Activated CD4-positive, alpha-beta memory T cell treated with anti-CD3 and anti-CD28 coated beads, Interleukin-2, amount 10 ng/mL, durations not matched to agents 7 days and 5 days (primary cell): Measurements from ENCODE around the gene ETF1. TPM values are rescaled to one million over a fixed set of nuclear protein-coding genes. Genes with fewer than 3 reads are reported as not detected.

Experiments
- CTCF ChIA-PET: fragments of 350-600 bp; sonication (Branson Sonifier 250); formaldehyde crosslinking; loops from one replicate; lab custom pipeline; 2021; ENCODE audit warnings: antibody characterized with exemption, inconsistent platforms; lab: Charles Lee
- POLR2A ChIA-PET: fragments of 350-600 bp; sonication (Branson Sonifier 250); formaldehyde crosslinking; loops from one replicate; lab custom pipeline; 2021; ENCODE audit warnings: antibody characterized with exemption; lab: Charles Lee
- DNase-seq: peaks from one replicate; pipeline ENCODE4 v3.0.0-alpha.2; 2020
- H3K27ac Mint-ChIP-seq: one replicate; pipeline ENCODE4 v1.8.0; 2021; ENCODE audit warnings: mild to moderate bottlenecking, mixed read lengths
- H3K27me3 Mint-ChIP-seq: one replicate; pipeline ENCODE4 v1.8.0; 2021; ENCODE audit warnings: mixed read lengths
- H3K36me3 Mint-ChIP-seq: one replicate; pipeline ENCODE4 v1.8.0; 2021; ENCODE audit warnings: low read depth, mixed read lengths
- H3K4me1 Mint-ChIP-seq: one replicate; pipeline ENCODE4 v1.8.0; 2021; ENCODE audit warnings: mixed read lengths
- H3K4me3 Mint-ChIP-seq: one replicate; pipeline ENCODE4 v1.8.0; 2021; ENCODE audit warnings: mild to moderate bottlenecking, mixed read lengths
- H3K9me3 Mint-ChIP-seq: one replicate; pipeline ENCODE4 v1.8.0; 2021; ENCODE audit warnings: mixed read lengths
- total RNA-seq, 2 experiments: library from RNA; stranded (reverse); gene quantifications; one replicate each; pipeline ENCODE4 v1.2.3, GENCODE V29; 2021

ETF1 gene
- total RNA-seq, 2 experiments from 2014 or later, result 77.5 to 81.7 TPM

DNA sequence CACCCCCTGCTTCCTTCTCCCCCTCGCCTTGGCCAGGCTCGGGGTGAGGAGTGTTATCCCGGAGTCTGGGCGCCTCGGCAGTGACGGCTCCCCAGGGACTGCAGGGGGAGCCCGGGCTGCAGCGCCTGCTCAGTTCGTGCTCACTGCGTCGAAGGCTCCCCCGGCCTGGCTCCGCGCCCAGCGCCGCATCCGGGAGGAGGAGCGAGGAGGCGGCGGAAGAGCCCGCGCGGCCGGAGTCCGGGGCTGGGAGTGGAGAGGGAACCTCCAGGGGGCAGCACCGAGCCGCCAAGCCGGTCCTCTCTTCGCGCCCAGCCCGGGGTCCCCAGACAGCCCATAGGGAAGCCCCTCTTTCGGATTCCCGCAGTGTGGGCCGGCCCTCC is 79.0 kb downstream of the ETF1 start:
- H3K4me1 Mint-ChIP-seq, result peaks cover 39% of the 10 kb centered on the region
- ChIA-PET CTCF (interaction anchor here (1.2 to 6.2 kb wide), 13 partner anchors 9 to 286 kb away, joined by 3 to 46 read pairs (median 8); partner anchors contain the start of genes ETF1 and KDM3B), POLR2A (interaction anchor here (0.8 to 3.9 kb wide), 17 partner anchors 9 to 830 kb away, joined by 3 to 57 read pairs (median 8); partner anchors contain the start of genes BRD8, CDC23, ETF1 and FAM53C)
- H3K27me3 Mint-ChIP-seq, result peaks cover 21% of the 10 kb centered on the region
- no peaks in the 10 kb centered on the region for H3K9me3 Mint-ChIP-seq
- peak; percentile 93 for DNase-seq
- peaks cover 15% of the 10 kb centered on the region for H3K36me3 Mint-ChIP-seq
- peak overlapping the region; percentile 83 for H3K4me3 Mint-ChIP-seq
- peak overlapping the region; percentile 91 for H3K27ac Mint-ChIP-seq

DNA sequence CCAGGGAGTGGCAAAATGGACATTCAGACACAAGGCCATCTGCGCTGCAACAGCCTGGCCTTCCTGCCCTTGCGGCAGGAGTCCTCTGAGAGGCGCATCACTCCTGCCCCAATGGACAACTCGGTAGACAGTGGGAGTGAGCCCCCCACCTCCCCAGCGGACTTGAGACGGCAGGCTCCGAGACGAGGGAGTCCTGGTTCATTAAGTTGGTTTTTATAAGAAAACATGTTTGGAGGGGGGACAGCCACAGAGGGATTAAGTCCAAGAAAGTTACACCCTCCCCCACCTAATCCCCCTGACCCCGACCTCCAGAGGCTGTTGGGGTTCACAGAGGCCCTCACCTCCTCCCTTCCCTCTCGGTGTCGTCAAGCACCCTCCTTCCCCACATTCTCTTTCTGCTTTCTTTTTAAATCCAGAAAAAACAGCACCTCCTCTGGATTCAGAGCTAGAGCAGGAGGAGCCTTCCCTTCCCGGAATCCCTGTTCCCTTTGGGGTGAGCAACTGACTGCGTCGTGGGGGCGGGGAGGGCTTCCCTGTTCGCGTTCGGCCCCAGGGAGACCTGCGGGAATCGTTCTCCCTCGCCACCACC is 79.5 kb downstream of the ETF1 start:
- Mint-ChIP-seq H3K36me3 (peaks cover 15% of the 10 kb centered on the region), H3K4me1 (peaks cover 44% of the 10 kb centered on the region), H3K9me3 (no peaks in the 10 kb centered on the region), H3K27me3 (peaks cover 21% of the 10 kb centered on the region), H3K4me3 (peak overlapping the region; percentile 83), H3K27ac (peak overlapping the region; percentile 91)
- no peak for DNase-seq
- ChIA-PET POLR2A (interaction anchor here (0.8 to 3.9 kb wide), 12 partner anchors 10 to 830 kb away, joined by 3 to 57 read pairs (median 12); partner anchors contain the start of genes BRD8, CDC23, ETF1 and FAM53C), CTCF (interaction anchor here (0.6 to 6.2 kb wide), 11 partner anchors 8 to 424 kb away, joined by 3 to 46 read pairs (median 8); partner anchors contain the start of gene ETF1)

DNA sequence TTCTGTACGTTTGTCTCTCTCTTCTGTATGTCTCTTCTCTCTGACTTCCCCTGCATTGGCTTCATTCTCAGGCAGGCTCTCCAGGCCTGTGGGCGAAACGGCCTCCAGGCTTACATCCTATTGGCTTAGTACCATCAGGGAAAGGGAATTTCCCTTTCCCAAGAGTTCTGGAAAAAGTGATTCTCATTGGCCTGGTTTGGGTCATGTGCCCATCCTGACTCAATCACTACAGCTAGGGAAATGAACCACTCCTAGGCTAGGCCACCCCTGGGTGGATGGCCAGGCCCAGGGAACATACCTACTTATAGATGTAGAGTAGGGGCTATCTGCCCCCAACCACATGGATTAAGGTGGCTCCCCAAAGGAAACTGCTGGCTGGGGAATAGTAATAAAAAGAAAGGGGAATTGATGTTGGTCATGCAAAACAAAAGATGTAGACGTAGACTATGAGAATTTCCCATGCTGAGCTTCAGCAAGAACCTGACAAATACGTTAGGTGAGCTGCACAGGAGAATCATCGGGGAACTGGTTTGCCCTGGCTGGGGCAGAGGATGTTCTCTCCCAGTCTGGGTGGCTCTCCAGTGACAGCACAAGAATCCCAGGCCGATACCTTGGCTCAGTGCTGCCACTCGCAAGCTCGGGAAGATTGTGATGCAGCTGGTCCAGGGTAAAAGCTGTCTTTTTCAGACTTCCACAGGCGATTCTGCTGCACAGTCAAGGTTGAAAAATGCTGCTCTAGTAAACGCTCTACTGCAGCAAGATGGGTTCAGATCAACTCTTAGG is 81.5 kb downstream of the ETF1 start:
- peaks cover 2% of the 10 kb centered on the region for H3K36me3 Mint-ChIP-seq
- POLR2A ChIA-PET, result interaction anchor here (1.1 to 1.2 kb wide), 2 partner anchors 114 to 124 kb away, joined by 3 read pairs; partner anchors contain the start of genes FAM53C and HSPA9
- CTCF ChIA-PET, result interaction anchor here (6.2 kb wide), 1 partner anchor 12 kb away, joined by 46 read pairs; no protein-coding TSS in a partner anchor
- H3K27ac Mint-ChIP-seq, result peak overlapping the region; percentile 48
- H3K4me3 Mint-ChIP-seq, result no peak overlapping the region
- DNase-seq, result no peak
- H3K9me3 Mint-ChIP-seq, result no peaks in the 10 kb centered on the region
- H3K27me3 Mint-ChIP-seq, result peaks cover 6% of the 10 kb centered on the region
- peaks cover 34% of the 10 kb centered on the region for H3K4me1 Mint-ChIP-seq

DNA sequence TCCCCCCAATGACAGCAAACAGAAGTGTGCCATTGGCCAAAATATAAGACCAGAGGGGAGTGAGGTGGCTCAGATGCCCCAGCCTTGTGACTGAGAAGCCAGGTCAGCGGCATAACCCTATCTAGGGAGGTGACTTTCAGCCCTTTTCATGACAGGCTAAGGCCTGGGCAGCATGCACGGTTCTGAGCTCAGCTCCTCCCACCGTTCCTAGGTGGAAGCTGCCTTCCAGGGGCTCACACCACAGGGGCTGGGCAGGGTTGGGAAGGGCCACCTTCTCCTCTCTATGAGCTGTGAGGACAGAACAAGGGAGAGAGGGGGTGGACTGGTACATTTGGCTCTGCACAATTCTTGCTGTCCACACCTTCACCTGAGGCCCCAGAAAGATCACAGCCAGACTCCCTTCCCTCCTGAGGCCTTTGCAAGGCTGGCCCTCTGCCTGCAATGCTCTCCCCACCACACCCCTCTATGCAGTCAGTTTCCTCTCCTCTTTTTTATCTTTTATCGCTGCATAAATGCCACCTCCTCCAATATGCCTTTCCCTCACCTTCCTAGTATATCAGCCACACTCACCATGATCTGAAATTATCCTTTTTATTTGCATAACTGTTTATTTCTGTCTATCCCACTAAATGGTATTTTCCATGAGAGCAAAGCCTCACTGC is 82.9 kb downstream of the ETF1 start:
- Mint-ChIP-seq H3K9me3 (no peaks in the 10 kb centered on the region), H3K4me1 (peaks cover 31% of the 10 kb centered on the region), H3K4me3 (no peak overlapping the region), H3K36me3 (peaks cover 2% of the 10 kb centered on the region), H3K27me3 (peaks cover 4% of the 10 kb centered on the region), H3K27ac (peak overlapping the region; percentile 93)
- POLR2A ChIA-PET, result interaction anchor here (1.0 to 2.5 kb wide), 2 partner anchors 83 to 116 kb away, joined by 3 to 9 read pairs; partner anchors contain the start of gene ETF1
- no peak for DNase-seq
- CTCF ChIA-PET, result interaction anchor here (1.0 to 3.7 kb wide), 3 partner anchors 11 to 88 kb away, joined by 3 to 22 read pairs (median 3); no protein-coding TSS in a partner anchor

DNA sequence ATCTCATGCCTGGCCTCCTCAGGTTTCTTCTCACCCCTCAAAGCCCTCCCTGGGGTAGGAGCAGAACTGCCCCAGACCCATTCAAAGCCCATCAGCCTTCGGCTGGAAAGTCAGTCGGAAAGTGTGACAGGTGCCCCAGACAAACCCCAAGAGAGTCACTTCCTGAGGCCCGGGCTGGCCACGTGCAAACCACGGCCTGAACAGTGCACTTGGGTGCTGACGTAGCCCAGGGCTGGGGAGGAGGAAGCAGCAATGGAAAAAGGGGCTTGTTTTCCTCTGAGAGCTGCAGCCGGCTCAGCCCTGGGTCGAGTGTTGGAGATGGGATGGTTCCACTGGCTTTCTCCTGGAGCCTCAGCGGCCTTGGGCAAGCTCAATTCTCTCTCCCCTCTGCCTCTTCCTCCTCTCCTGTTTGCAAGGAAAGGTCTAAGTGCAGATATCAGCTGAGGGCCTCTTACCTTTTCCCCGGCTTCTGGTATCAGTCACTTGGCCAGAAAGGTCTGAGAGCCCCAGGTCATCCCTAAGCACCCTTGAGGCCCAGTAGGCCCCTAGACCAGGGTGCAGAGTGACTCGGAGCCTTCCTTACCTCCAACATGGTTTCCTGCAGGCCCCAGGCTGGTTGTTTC is 83.6 kb downstream of the ETF1 start:
- peaks cover 2% of the 10 kb centered on the region for H3K36me3 Mint-ChIP-seq
- ChIA-PET CTCF (interaction anchor here (1.0 to 3.7 kb wide), 3 partner anchors 10 to 89 kb away, joined by 3 to 22 read pairs (median 3); no protein-coding TSS in a partner anchor), POLR2A (interaction anchor here (0.6 to 2.5 kb wide), 3 partner anchors 84 to 121 kb away, joined by 3 to 9 read pairs (median 3); partner anchors contain the start of genes ETF1 and FAM53C)
- no peaks in the 10 kb centered on the region for H3K9me3 Mint-ChIP-seq
- peak; percentile 90 for DNase-seq
- no peak overlapping the region for H3K4me3 Mint-ChIP-seq
- H3K27me3 Mint-ChIP-seq, result peaks cover 4% of the 10 kb centered on the region
- peaks cover 31% of the 10 kb centered on the region for H3K4me1 Mint-ChIP-seq
- peak overlapping the region; percentile 93 for H3K27ac Mint-ChIP-seq

DNA sequence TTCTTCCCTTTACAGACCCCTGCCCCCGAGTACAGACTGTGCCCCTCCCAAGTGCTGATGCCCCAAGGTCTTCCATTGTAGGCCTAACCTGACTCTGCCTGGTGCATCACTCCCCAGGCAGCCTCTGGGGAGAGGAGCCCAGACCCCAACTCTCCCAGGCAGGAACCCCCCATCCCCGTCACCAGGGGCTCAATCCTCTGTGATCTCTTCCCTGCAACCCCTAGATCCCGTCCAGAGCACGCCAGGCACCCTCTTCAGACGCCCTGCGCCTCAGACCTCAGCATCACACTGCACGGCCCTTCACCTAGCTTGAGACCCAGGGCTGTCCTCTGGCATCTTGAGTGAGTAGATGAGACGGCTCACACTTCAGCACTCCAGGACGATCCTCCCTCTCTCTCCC is 84.2 kb downstream of the ETF1 start:
- ChIA-PET POLR2A (interaction anchor here (0.6 to 2.5 kb wide), 4 partner anchors 34 to 121 kb away, joined by 3 to 9 read pairs (median 3); partner anchors contain the start of genes ETF1 and FAM53C), CTCF (interaction anchor here (1.0 to 3.7 kb wide), 3 partner anchors 9 to 89 kb away, joined by 3 to 22 read pairs (median 3); no protein-coding TSS in a partner anchor)
- Mint-ChIP-seq H3K4me3 (no peak overlapping the region), H3K27me3 (peaks cover 4% of the 10 kb centered on the region), H3K36me3 (peaks cover 2% of the 10 kb centered on the region), H3K4me1 (peaks cover 31% of the 10 kb centered on the region), H3K27ac (peak overlapping the region; percentile 93), H3K9me3 (no peaks in the 10 kb centered on the region)
- no peak for DNase-seq

DNA sequence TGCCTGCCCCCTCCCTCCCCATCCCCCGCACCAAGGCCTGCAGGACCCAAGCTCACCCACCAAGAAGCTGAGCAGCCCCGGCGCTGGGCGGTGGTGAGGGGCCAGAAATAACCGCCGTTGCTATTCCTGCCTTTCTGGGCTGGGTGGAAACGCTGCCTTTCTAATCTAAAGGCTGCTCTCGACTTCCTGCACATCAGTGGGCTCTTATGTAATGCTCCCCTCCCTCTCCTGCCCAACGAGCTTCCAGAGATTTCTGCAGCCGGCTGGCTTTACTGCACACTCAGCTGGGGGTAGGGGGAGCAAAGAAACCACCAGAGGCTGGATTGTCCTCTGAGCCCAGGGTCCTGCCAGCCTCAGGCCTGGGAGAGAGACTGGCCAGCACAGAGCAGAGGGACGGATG is 84.7 kb downstream of the ETF1 start:
- peaks cover 4% of the 10 kb centered on the region for H3K27me3 Mint-ChIP-seq
- no peaks in the 10 kb centered on the region for H3K9me3 Mint-ChIP-seq
- H3K4me3 Mint-ChIP-seq, result no peak overlapping the region
- peaks cover 30% of the 10 kb centered on the region for H3K4me1 Mint-ChIP-seq
- peak overlapping the region; percentile 93 for H3K27ac Mint-ChIP-seq
- POLR2A ChIA-PET, result interaction anchor here (0.8 to 2.5 kb wide), 2 partner anchors 34 to 85 kb away, joined by 3 to 9 read pairs; partner anchors contain the start of gene ETF1
- CTCF ChIA-PET, result interaction anchor here (1.4 to 3.7 kb wide), 2 partner anchors 9 to 85 kb away, joined by 3 to 22 read pairs; partner anchors contain the start of gene ETF1
- no peak for DNase-seq
- peaks cover 2% of the 10 kb centered on the region for H3K36me3 Mint-ChIP-seq

DNA sequence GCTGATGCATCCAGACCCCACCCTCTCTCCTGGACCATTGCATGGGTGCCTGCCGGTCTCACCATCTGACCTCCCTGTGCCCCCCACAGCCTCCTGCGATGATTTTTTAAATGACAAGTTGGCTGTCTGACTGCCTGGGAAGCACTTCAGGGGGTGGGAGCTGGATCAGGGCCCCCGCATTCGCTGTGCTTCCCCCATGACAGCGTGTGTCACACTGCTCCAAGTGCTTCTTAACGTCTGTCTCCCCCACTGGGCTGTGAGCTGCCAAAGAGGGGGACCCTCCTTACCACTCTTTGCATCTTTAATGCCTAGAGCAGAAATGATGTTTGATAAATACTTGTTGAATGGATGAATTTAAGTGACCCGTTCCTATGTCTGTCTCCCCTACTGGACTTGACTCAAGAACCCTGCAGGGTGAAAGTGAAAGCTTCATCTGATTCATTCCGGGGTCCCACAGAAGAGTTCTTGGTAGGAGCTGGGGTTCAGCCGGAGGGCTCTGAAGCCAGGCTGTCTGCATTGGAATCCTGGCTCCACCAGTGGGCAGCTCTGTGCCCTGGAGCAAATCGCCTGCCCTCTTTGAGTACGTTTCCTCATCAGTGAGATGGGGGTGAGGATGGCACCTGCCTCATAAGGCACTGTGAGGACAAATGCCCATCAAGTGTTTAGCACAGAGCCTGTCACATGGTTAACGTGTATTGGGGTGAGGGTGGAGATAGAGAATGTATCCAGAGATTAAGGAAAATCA is 85.3 kb downstream of the ETF1 start:
- Mint-ChIP-seq H3K36me3 (peaks cover 2% of the 10 kb centered on the region), H3K4me1 (peaks cover 29% of the 10 kb centered on the region), H3K9me3 (no peaks in the 10 kb centered on the region), H3K27me3 (peaks cover 4% of the 10 kb centered on the region), H3K27ac (no peak overlapping the region), H3K4me3 (no peak overlapping the region)
- no peak for DNase-seq
- ChIA-PET CTCF (interaction anchor here (1.4 to 3.7 kb wide), 3 partner anchors 8 to 86 kb away, joined by 3 to 22 read pairs (median 3); partner anchors contain the start of gene ETF1), POLR2A (interaction anchor here (1.1 kb wide), 1 partner anchor 8 kb away, joined by 3 read pairs; the partner anchor contains the start of gene EGR1)

Other genes with a start within 250 kb of the ETF1 start
- 10 to 100 TPM; 15.2 to 18.4 TPM for gene CDC25C, start 211.4 kb downstream of the ETF1 start, total RNA-seq
- gene FAM53C, start 205.0 kb downstream of the ETF1 start, total RNA-seq, result 10 to 100 TPM; 21.7 to 27.1 TPM
- gene KDM3B, start 190.6 kb downstream of the ETF1 start, total RNA-seq, result 10 to 100 TPM; 51.9 to 57.9 TPM
- gene REEP2, start 104.2 kb downstream of the ETF1 start, total RNA-seq, result 1 to 10 TPM in 1 of 2 experiments, under 1 TPM in 1; 0.76 to 1.1 TPM
- gene EGR1, start 77.8 kb downstream of the ETF1 start, total RNA-seq, result 10 to 100 TPM; 21.0 to 21.6 TPM
- 100 to 1,000 TPM; 205 to 217 TPM for gene HSPA9, start 32.2 kb upstream of the ETF1 start, total RNA-seq
- gene CTNNA1, start 210.2 kb upstream of the ETF1 start, total RNA-seq, result 10 to 100 TPM; 79.8 to 90.5 TPM